HepG2 (cell line): ENCODE data around the gene POLR1H. TPM values are rescaled to one million over a fixed set of nuclear protein-coding genes. Genes with fewer than 3 reads are reported as not detected.

Source experiments
- ARID2 ChIP-seq: sonication (generic); formaldehyde crosslinking; IDR thresholded peaks from 2 replicates; pipeline ENCODE4 v1.8.1; 2022; ENCODE audit warnings: mild to moderate bottlenecking, missing genetic modification reagents, borderline replicate concordance
- ATM ChIP-seq: fragments of 450-650 bp; IDR thresholded peaks from 2 replicates; pipeline ENCODE4 v1.7.1; 2017; ENCODE audit warnings: mild to moderate bottlenecking, borderline replicate concordance
- FOSL2 ChIP-seq: sonication (generic); formaldehyde crosslinking; IDR thresholded peaks from 2 replicates; pipeline ENCODE4 v1.4.0; 2020; ENCODE audit warnings: missing genetic modification reagents
- FOXA3 ChIP-seq: IDR thresholded peaks from 2 replicates; pipeline ENCODE4 v1.6.1; 2016; ENCODE audit warnings: missing genetic modification reagents, missing compliant biosample characterization
- GPN1 ChIP-seq: sonication (generic); formaldehyde crosslinking; IDR thresholded peaks from 2 replicates; pipeline ENCODE4 v1.5.1; 2020; ENCODE audit warnings: missing genetic modification reagents, borderline replicate concordance
- KDM4B ChIP-seq: sonication (generic); formaldehyde crosslinking; IDR thresholded peaks from 2 replicates; pipeline ENCODE4 v1.4.0; 2020; ENCODE audit warnings: missing genetic modification reagents
- KMT2B ChIP-seq: IDR thresholded peaks from 2 replicates; pipeline ENCODE4 v1.6.1; 2016; ENCODE audit warnings: missing genetic modification reagents, missing compliant biosample characterization
- LCORL ChIP-seq, 2 experiments: fragments of 450-650 bp in 1 of 2; sonication (generic) in 1 of 2; formaldehyde crosslinking in 1 of 2; IDR thresholded peaks; 2 replicates each; pipeline versions ENCODE4 v1.5.0 to v1.6.1; 2017 to 2020; ENCODE audit warnings: antibody characterized with exemption in 1 of 2, missing genetic modification reagents in 1 of 2
- POGZ ChIP-seq: sonication (generic); formaldehyde crosslinking; IDR thresholded peaks from 2 replicates; pipeline ENCODE4 v1.4.0; 2020; ENCODE audit warnings: mild to moderate bottlenecking, missing genetic modification reagents
- PRPF4 ChIP-seq: fragments of 200-400 bp; formaldehyde crosslinking; IDR thresholded peaks from 2 replicates; pipeline ENCODE4 v1.6.1; 2016; ENCODE audit warnings: low read length, low read depth; ENCODE audit not compliant: poor library complexity, severe bottlenecking
- ZNF772 ChIP-seq: sonication (generic); formaldehyde crosslinking; IDR thresholded peaks from 2 replicates; pipeline ENCODE4 v1.5.0; 2020; ENCODE audit warnings: mild to moderate bottlenecking, missing genetic modification reagents
- polyA plus RNA-seq, 8 experiments: library from polyadenylated mRNA; depleted of rRNA in 3 of 8; stranded (reverse) in 7 of 8; unstranded in 1 of 8; fragments of >200 nt; fragmentation: Illumina TruSeq in 4 of 8; extraction: Trizol in 4 of 8; gene quantifications; 2 replicates each; pipeline versions ENCODE4 v1.2.1 to v1.2.3, GENCODE V29; 2011 to 2016; ENCODE audit warnings: low read depth in 4 of 8, missing spikeins in 1 of 8, mixed read lengths in 1 of 8; ENCODE audit not compliant: insufficient read depth in 1 of 8
- total RNA-seq, 5 experiments: library from RNA; depleted of rRNA; stranded (reverse); fragments of >200 nt; fragmentation: Illumina TruSeq; extraction: Trizol; gene quantifications; 2 replicates each; pipeline ENCODE4 v1.2.3, GENCODE V29; 2016; ENCODE audit warnings: low read depth in 1 of 5
- TF ChIP-seq, protein P1 (sequence below): IDR thresholded peaks from 2 replicates; pipeline ENCODE4 v1.6.1; 2012; ENCODE audit warnings: low read length, improper control_type of control experiment
- TF ChIP-seq, protein P2 (sequence below): sonication (generic); formaldehyde crosslinking; IDR thresholded peaks from 2 replicates; pipeline ENCODE4 v1.4.0; 2020; ENCODE audit warnings: mild to moderate bottlenecking, missing genetic modification reagents
- TF ChIP-seq, protein P3 (sequence below): sonication (generic); formaldehyde crosslinking; IDR thresholded peaks from 2 replicates; pipeline ENCODE4 v1.5.0; 2020; ENCODE audit warnings: missing genetic modification reagents, mild to moderate bottlenecking, borderline replicate concordance
- TF ChIP-seq, protein P4 (sequence below): sonication (generic); formaldehyde crosslinking; IDR thresholded peaks from 2 replicates; pipeline ENCODE4 v1.5.0; 2020; ENCODE audit warnings: mild to moderate bottlenecking, missing genetic modification reagents
- TF ChIP-seq, protein P5 (sequence below): sonication (generic); formaldehyde crosslinking; IDR thresholded peaks from 2 replicates; pipeline ENCODE4 v1.5.0; 2020; ENCODE audit warnings: mild to moderate bottlenecking, missing genetic modification reagents, moderate library complexity
- TF ChIP-seq, protein P6 (sequence below): sonication (generic); formaldehyde crosslinking; IDR thresholded peaks from 2 replicates; pipeline ENCODE4 v1.4.0; 2020; ENCODE audit warnings: mild to moderate bottlenecking, missing genetic modification reagents

POLR1H gene
- total and polyA plus RNA-seq, 2 of the 13 experiments (the other 11 are each of a cell fraction or from before 2014, with no cell fraction given): 61.4 to 79.8 TPM

DNA sequence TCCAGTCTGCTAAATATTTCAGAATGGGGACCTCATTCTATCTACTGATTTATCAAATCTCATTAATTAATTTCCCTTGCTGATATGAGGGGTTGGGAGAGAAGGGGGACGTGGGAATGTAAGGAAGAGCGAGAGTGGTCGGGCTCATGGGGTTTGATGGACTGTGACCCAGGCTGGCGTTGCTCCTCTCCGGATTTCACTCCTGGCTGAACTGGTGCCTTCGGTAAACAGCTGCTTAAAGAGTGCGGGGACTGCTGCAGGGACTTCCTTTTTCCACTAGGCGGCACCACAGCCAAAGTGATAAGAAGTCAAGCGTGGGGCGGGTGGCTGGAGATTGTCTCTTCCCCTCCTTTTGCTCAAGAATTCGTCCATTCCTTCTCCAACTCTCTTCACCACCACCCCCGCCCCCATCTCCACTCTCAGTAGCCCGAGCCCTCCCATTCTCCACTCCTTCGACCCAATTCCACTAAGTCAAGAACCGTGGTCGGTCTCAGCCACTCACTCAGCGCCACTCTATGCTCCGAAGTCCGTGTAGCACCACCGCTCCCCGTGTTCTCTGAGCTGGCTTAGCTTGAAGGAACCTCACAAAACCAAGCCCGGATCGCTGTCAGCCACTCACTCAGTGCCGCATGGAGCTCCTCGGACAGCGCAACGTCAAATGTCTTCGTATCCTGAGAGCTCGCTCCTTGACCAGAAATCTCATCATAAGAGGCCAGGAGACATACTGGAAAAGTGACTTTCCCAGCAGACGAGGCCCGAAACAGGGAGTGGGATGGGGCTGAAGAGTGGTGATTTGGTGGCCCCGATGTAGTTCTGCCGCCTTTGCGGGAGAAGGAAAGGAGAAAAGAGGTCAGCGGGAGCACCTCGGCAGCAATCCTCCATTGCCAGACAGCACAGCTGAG is 42.2 kb downstream of the POLR1H start (continued):
- TF ChIP-seq, protein P1, sequence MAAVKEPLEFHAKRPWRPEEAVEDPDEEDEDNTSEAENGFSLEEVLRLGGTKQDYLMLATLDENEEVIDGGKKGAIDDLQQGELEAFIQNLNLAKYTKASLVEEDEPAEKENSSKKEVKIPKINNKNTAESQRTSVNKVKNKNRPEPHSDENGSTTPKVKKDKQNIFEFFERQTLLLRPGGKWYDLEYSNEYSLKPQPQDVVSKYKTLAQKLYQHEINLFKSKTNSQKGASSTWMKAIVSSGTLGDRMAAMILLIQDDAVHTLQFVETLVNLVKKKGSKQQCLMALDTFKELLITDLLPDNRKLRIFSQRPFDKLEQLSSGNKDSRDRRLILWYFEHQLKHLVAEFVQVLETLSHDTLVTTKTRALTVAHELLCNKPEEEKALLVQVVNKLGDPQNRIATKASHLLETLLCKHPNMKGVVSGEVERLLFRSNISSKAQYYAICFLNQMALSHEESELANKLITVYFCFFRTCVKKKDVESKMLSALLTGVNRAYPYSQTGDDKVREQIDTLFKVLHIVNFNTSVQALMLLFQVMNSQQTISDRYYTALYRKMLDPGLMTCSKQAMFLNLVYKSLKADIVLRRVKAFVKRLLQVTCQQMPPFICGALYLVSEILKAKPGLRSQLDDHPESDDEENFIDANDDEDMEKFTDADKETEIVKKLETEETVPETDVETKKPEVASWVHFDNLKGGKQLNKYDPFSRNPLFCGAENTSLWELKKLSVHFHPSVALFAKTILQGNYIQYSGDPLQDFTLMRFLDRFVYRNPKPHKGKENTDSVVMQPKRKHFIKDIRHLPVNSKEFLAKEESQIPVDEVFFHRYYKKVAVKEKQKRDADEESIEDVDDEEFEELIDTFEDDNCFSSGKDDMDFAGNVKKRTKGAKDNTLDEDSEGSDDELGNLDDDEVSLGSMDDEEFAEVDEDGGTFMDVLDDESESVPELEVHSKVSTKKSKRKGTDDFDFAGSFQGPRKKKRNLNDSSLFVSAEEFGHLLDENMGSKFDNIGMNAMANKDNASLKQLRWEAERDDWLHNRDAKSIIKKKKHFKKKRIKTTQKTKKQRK: no peak
- no peak for TF ChIP-seq FOSL2 (CRISPR knock-in tag)
- TF ChIP-seq ARID2 (CRISPR knock-in tag): no peak; the same call in 1 of the 2 replicates
- TF ChIP-seq, protein P2, sequence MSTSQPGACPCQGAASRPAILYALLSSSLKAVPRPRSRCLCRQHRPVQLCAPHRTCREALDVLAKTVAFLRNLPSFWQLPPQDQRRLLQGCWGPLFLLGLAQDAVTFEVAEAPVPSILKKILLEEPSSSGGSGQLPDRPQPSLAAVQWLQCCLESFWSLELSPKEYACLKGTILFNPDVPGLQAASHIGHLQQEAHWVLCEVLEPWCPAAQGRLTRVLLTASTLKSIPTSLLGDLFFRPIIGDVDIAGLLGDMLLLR (CRISPR knock-in tag): no peak
- TF ChIP-seq KMT2B (CRISPR knock-in tag): no peak
- TF ChIP-seq ZNF772 (CRISPR knock-in tag): no peak
- TF ChIP-seq KDM4B (CRISPR knock-in tag): no peak
- TF ChIP-seq, protein P3, sequence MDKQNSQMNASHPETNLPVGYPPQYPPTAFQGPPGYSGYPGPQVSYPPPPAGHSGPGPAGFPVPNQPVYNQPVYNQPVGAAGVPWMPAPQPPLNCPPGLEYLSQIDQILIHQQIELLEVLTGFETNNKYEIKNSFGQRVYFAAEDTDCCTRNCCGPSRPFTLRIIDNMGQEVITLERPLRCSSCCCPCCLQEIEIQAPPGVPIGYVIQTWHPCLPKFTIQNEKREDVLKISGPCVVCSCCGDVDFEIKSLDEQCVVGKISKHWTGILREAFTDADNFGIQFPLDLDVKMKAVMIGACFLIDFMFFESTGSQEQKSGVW (CRISPR knock-in tag): no peak
- TF ChIP-seq, protein P4, sequence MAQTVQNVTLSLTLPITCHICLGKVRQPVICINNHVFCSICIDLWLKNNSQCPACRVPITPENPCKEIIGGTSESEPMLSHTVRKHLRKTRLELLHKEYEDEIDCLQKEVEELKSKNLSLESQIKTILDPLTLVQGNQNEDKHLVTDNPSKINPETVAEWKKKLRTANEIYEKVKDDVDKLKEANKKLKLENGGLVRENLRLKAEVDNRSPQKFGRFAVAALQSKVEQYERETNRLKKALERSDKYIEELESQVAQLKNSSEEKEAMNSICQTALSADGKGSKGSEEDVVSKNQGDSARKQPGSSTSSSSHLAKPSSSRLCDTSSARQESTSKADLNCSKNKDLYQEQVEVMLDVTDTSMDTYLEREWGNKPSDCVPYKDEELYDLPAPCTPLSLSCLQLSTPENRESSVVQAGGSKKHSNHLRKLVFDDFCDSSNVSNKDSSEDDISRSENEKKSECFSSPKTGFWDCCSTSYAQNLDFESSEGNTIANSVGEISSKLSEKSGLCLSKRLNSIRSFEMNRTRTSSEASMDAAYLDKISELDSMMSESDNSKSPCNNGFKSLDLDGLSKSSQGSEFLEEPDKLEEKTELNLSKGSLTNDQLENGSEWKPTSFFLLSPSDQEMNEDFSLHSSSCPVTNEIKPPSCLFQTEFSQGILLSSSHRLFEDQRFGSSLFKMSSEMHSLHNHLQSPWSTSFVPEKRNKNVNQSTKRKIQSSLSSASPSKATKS (CRISPR knock-in tag): no peak
- no peak for TF ChIP-seq LCORL (IDR thresholded peaks at IDR 0.05)
- TF ChIP-seq LCORL (CRISPR knock-in tag; IDR thresholded peaks at IDR 0.05): peak; percentile 80
- TF ChIP-seq, protein P5, sequence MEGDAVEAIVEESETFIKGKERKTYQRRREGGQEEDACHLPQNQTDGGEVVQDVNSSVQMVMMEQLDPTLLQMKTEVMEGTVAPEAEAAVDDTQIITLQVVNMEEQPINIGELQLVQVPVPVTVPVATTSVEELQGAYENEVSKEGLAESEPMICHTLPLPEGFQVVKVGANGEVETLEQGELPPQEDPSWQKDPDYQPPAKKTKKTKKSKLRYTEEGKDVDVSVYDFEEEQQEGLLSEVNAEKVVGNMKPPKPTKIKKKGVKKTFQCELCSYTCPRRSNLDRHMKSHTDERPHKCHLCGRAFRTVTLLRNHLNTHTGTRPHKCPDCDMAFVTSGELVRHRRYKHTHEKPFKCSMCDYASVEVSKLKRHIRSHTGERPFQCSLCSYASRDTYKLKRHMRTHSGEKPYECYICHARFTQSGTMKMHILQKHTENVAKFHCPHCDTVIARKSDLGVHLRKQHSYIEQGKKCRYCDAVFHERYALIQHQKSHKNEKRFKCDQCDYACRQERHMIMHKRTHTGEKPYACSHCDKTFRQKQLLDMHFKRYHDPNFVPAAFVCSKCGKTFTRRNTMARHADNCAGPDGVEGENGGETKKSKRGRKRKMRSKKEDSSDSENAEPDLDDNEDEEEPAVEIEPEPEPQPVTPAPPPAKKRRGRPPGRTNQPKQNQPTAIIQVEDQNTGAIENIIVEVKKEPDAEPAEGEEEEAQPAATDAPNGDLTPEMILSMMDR (CRISPR knock-in tag): peak; percentile 99
- TF ChIP-seq FOXA3 (CRISPR knock-in tag): peak; percentile 93
- TF ChIP-seq PRPF4: no peak
- no peak for TF ChIP-seq ATM
- TF ChIP-seq GPN1: no peak
- no peak for TF ChIP-seq POGZ (CRISPR knock-in tag)
- TF ChIP-seq, protein P6, sequence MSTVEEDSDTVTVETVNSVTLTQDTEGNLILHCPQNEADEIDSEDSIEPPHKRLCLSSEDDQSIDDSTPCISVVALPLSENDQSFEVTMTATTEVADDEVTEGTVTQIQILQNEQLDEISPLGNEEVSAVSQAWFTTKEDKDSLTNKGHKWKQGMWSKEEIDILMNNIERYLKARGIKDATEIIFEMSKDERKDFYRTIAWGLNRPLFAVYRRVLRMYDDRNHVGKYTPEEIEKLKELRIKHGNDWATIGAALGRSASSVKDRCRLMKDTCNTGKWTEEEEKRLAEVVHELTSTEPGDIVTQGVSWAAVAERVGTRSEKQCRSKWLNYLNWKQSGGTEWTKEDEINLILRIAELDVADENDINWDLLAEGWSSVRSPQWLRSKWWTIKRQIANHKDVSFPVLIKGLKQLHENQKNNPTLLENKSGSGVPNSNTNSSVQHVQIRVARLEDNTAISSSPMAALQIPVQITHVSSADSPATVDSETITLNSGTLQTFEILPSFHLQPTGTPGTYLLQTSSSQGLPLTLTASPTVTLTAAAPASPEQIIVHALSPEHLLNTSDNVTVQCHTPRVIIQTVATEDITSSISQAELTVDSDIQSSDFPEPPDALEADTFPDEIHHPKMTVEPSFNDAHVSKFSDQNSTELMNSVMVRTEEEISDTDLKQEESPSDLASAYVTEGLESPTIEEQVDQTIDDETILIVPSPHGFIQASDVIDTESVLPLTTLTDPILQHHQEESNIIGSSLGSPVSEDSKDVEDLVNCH (CRISPR knock-in tag): no peak
